IPS-18c (cell line): Measurements from ENCODE around the gene KRTDAP.

Experiments used
- H3K4me3 ChIP-seq: 2 replicates; pipeline ENCODE4 v1.7.0; 2013; ENCODE audit warnings: low read depth, mild to moderate bottlenecking, low read length, moderate library complexity; ENCODE audit not compliant: insufficient read depth
- H3K9me3 ChIP-seq: one replicate; pipeline ENCODE4 v1.6.1; 2013; ENCODE audit warnings: mild to moderate bottlenecking, low read length, moderate library complexity; ENCODE audit not compliant: control insufficient read depth, insufficient read depth

Gene KRTDAP

GRCh38 chr19:35490364-35490763, at the start of gene KRTDAP:
Gene KRTDAP, minus strand, starts transcription at chr19:35490464. Its CDS starts 22 bp downstream, at chr19:35490442.
- H3K4me3 ChIP-seq: no peak within 1 kb of the TSS

GRCh38 chr19:35539850-35540249, 49.6 kb upstream of the KRTDAP start:
- no peak overlapping the region for H3K4me3 ChIP-seq

More at GRCh38 chr19:35490364-35490763, at the start of gene KRTDAP:
- H3K9me3 ChIP-seq: no peaks in the 10 kb centered on the region

GRCh38 chr19:35539314-35539713, 49.0 kb upstream of the KRTDAP start:
- H3K4me3 ChIP-seq: no peak overlapping the region

More at GRCh38 chr19:35539850-35540249, 49.6 kb upstream of the KRTDAP start:
- peaks cover 2% of the 10 kb centered on the region for H3K9me3 ChIP-seq

GRCh38 chr19:35534803-35535480, 44.7 kb upstream of the KRTDAP start:
- no peak overlapping the region for H3K4me3 ChIP-seq
- H3K9me3 ChIP-seq: peaks cover 2% of the 10 kb centered on the region

More at GRCh38 chr19:35539314-35539713, 49.0 kb upstream of the KRTDAP start:
- H3K9me3 ChIP-seq: peaks cover 2% of the 10 kb centered on the region

GRCh38 chr19:35533822-35534392, 43.6 kb upstream of the KRTDAP start:
- H3K4me3 ChIP-seq: no peak overlapping the region
- H3K9me3 ChIP-seq: peaks cover 2% of the 10 kb centered on the region

GRCh38 chr19:35533201-35533821, 43.0 kb upstream of the KRTDAP start, which contains the start of gene GAPDHS:
Gene GAPDHS, plus strand, starts transcription at chr19:35533456. Its CDS starts 72 bp downstream, at chr19:35533528.
- H3K9me3 ChIP-seq: peaks cover 2% of the 10 kb centered on the region
- H3K4me3 ChIP-seq: no peak within 1 kb of the TSS

- no peak overlapping the region for H3K4me3 ChIP-seq
- H3K9me3 ChIP-seq: peaks cover 2% of the 10 kb centered on the region
Measured at GRCh38 chr19:35531291-35531690, 41.0 kb upstream of the KRTDAP start.

- H3K4me3 ChIP-seq: no peak overlapping the region
- H3K9me3 ChIP-seq: peaks cover 2% of the 10 kb centered on the region
Measured at GRCh38 chr19:35529241-35530218, 39.3 kb upstream of the KRTDAP start.

GRCh38 chr19:35528218-35529038, 38.2 kb upstream of the KRTDAP start, which contains the start of gene SBSN:
Gene SBSN, minus strand, starts transcription at chr19:35528311. Its CDS starts 30 bp downstream, at chr19:35528281.
- Histone ChIP-seq H3K9me3 (peaks cover 2% of the 10 kb centered on the region), H3K4me3 (no peak within 1 kb of the TSS)

- no peak overlapping the region for H3K4me3 ChIP-seq
- H3K9me3 ChIP-seq: no peaks in the 10 kb centered on the region
Measured at GRCh38 chr19:35525873-35526272, 35.6 kb upstream of the KRTDAP start.

- Histone ChIP-seq H3K9me3 (no peaks in the 10 kb centered on the region), H3K4me3 (peak overlapping the region; percentile 5; the same call in 1 of the 2 replicates)
Measured at GRCh38 chr19:35524181-35524837, 34.0 kb upstream of the KRTDAP start.

- Histone ChIP-seq H3K4me3 (no peak overlapping the region), H3K9me3 (no peaks in the 10 kb centered on the region)
Measured at GRCh38 chr19:35522745-35523327, 32.6 kb upstream of the KRTDAP start.

- Histone ChIP-seq H3K9me3 (no peaks in the 10 kb centered on the region), H3K4me3 (no peak overlapping the region)
Measured at GRCh38 chr19:35521124-35521743, 31.0 kb upstream of the KRTDAP start.

- Histone ChIP-seq H3K9me3 (no peaks in the 10 kb centered on the region), H3K4me3 (no peak overlapping the region)
Measured at GRCh38 chr19:35519291-35519690, 29.0 kb upstream of the KRTDAP start.

- no peaks in the 10 kb centered on the region for H3K9me3 ChIP-seq
- H3K4me3 ChIP-seq: no peak overlapping the region
Measured at GRCh38 chr19:35518313-35518712, 28.0 kb upstream of the KRTDAP start.
